Activated CD8-positive, alpha-beta memory T cell treated with anti-CD3 and anti-CD28 coated beads for 4 hours (primary cell): ENCODE measurements around the gene SPATA32.
A peak's percentile ranks its signal among the peaks of the same experiment; 100 is the strongest.

Experiments
- DNase-seq, 2 donors: peaks; one replicate each; pipeline ENCODE4 v3.0.0-alpha.2; 2020; ENCODE audit warnings: low read depth in 2 of 2

The SPATA32 gene

DNA sequence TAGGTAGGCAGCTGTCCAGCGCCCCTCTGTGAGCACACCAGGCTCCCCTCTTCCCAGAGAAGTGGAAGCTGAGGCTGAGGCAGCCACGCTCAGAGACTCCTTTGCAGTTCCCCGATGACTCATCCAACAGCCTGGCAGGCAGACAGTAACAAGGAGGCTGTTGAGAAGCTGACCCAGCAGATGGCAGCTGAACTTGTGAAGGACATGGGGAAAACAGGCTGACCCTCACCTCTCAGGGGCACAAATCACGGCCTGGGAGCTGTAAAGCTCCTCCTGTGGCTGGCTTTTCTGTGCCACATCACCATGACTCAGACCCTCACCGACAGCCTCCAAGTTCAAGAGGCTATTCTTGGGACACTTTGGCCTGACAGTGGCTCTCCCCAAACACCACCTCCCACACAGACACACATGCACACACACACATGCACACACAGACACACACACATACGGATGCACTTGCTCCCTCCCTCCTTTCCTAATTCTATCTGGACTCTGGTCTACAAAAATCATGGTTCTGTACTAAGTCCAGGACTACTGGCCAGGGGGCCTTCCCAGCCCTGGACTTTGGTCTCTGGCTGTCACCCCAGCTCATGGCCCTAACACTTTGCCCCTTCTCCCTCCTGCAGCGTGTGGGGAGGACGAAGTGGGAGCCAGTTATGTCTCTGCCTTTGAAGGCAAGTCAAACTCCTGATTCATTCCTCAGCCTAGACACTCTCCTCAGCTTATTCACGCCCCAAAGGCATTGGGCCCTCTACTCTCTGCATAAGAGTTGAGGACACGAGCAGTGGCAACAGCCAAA, 31.7 kb upstream of the SPATA32 start:
- no peak for DNase-seq

DNA sequence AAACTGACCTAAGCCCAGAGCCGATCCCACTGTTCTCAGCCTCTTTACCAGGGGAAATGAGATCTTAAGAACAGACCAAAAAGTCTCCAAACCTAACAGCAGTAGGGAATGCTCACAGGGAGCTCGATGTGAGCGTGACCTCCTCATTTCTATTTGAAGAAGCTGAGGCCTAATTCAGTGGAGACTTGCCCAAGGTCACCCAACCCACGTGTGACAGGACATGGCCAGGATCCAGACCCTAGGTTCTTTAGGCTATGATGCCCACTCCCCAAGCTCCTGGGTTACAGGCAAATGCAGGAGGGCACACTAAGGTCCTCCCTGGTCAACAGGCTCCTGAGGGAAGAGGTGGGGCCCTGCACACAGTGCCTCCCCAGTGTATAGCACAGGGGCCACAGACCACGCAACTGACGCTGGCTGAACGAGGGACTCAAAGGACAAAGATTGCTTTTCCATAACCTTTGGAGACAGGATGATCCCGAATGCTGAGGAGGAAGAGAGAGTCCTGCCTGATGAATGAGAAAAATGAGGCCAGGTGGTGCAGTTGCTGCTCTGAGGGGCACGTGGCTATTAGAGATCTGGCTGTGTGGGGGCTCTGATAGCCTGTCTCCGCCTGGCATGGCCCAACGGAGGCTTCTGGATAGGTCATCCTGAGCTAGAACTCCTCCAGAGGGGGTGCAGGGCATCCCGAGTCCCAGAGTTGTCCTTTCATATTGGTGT, 31.0 kb upstream of the SPATA32 start:
- no peak for DNase-seq

DNA sequence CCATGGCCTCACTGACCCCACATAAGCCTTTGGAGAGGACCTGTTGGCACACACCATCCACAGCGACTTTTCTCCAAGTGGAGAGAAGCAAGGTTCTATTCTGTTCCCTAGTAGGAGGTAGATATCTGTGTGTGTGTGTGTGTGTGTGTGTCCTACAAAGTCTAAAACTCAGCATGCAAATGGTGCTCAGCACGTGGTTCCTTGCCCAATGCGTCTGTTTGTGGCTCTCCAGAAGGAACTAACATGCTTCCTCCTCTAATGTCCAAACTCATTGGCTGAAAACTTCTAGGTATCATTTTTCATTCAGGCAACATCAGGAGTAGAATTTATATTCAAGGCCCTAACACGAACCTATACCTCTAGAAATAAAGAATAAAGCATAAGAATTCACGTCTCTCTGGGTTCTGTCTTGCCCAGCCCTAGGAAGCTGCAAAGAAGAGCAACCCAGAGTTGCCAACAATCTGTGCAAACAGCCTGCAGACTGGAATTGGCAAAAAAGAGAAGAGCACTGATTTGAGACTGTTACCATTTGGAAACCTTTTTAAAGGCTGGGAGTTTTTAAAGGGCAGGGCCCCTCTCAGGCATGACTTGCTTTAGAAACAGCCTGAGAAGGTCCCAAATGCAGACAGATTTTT, 29.4 kb upstream of the SPATA32 start:
- DNase-seq, result no peak

DNA sequence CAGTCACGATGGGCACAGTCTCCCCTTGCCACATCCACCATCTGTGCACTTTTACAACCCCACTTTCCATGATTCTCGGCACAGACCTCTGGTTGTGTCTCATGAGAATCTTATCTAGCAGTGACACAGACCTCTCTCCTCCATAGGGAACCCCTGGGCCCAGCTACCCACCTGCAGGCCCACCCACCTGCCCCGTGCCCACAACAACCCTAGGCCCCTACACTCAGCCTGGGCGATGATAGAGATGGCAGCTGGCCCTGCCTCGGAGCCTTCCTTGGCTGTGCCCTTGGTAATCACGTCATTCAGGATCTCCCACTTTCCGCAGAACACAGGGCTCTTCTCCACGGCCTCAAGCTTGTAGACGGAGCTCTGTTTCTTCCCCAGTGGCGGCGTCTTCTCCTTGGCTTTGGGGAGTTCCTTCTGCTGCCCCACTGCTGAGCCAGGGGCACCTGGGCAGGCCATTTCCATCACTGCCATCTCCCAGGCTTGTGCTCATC, 28.4 kb upstream of the SPATA32 start:
- no peak for DNase-seq

DNA sequence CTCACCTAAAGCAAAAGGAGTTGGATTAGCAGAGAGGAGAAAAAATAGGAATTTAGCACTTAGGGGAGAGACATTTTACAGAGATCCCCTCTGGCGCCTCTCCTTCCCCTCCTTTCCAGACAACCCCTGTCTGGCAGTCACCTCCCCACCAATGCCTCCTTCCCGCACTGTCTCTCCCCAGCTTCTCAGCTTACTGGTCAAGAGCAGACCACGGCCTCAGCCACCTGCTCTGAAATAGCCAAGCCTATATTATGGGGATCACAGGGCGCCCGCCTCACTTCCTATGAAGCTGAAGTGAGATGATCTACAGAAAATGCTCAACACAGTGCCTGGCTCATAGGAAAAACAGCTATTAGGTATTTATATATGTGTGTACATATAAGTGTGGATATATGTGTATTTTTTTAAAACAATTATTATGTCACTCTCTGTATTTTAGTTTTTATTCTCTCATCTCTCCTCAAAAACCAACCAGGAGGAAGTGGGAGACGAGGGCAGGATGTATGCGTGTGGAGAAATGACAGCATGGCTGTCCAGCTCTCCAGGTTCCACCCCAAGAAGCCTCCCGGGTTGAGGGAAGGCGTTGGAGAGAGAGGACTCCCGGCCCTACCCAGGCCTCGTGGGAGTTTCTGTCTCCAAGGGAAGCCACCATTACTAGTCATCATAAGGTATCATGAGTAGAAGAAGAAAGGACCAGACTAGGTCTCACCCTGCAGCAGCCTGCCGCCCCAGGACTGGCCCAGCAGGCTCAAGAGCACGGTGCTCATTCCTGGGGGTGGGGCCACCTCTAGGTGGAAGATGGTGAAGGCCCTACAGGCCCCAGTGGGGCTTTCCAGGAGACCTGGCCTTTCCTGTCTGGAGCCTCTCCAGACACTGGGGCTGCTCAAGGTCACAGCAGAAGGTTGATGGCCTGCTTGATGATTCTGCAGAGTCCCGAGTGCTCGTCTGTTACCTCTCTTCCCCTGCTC, 27.7 kb upstream of the SPATA32 start:
- DNase-seq, result no peak

DNA sequence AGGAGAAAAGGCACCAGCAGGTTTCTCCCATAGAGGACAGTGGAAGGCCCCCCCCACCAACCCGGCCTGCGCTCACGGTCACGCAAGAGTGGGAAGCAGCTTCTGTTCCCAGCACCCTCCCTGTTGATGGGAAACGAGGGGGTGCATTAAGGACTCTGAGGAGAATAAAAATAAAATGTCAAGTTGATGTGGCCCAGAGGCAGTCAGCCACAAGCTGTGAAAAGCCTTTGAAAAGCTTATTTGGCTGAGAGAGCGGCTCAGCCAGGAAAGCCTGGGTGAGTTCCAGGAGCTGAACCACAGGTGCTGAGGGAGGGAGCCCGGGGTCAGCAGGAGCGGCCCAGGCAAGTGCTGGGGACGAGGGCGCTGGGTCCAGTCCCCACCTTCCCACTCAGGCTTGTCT, 26.9 kb upstream of the SPATA32 start:
- no peak for DNase-seq

DNA sequence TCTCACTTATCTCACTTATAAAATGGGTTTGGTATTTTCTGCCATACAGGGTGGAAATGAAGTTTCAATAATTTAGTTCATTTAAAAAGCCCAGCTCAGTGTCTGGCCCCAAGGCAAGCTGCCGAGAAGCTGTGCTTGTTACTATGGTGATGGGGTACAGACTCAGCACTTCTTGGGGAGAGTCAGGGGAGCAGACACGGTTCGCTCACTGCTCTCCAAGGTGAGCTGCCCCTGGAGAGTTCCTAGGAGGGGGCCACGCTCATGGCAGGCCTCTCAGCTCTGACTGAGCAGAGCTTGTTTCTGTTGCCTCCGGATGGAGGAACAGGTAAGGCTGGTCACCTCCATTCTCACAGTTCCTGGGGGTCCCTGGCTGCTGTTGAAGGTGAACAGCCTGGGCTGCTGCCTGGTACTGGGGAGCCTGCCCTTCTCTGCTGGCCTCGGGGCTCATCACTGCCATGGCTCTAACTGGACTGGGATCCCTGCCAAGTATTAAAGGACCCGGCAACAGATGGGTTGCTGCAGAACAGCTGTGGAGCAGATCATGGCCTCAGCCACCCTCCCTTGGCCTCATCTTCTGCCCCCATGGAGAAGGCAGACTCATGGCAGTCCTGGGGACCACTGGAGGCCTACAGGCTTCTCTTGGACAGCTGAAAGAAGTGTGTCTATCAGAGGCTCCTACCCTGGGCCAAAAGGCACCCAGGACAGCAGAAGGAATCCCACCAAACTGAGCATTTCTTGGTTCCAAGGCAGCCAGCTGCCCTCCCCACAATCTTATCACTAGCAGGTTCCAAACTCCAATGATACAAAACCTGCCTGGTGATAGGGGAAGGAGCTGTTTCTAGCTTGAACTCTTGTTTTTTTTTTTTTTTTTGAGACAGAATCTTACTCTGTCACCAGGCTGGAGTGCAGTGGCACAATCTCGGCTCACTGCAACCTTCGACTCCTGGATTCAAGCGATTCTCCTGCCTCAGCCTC, 25.9 kb upstream of the SPATA32 start:
- no peak for DNase-seq

DNA sequence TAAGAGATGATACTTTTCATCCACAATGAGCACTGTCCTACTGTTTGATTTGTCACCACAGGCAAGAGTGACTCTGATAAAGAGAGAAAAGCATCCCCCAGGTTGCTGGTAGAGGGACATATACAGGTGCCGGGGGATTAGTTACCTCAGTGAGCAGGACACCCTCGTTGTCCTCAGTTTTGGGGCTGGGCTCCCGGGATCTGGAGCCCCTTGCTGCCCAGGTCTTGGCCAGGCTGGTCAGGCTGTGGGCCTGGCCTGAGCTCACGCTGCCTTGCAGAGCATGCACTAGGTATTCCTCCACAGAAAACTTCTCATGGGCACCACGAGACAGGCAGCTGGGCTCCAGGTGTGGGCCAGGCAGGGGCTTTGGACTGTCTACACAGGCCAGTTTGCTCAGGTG, 24.4 kb upstream of the SPATA32 start:
- no peak for DNase-seq

DNA sequence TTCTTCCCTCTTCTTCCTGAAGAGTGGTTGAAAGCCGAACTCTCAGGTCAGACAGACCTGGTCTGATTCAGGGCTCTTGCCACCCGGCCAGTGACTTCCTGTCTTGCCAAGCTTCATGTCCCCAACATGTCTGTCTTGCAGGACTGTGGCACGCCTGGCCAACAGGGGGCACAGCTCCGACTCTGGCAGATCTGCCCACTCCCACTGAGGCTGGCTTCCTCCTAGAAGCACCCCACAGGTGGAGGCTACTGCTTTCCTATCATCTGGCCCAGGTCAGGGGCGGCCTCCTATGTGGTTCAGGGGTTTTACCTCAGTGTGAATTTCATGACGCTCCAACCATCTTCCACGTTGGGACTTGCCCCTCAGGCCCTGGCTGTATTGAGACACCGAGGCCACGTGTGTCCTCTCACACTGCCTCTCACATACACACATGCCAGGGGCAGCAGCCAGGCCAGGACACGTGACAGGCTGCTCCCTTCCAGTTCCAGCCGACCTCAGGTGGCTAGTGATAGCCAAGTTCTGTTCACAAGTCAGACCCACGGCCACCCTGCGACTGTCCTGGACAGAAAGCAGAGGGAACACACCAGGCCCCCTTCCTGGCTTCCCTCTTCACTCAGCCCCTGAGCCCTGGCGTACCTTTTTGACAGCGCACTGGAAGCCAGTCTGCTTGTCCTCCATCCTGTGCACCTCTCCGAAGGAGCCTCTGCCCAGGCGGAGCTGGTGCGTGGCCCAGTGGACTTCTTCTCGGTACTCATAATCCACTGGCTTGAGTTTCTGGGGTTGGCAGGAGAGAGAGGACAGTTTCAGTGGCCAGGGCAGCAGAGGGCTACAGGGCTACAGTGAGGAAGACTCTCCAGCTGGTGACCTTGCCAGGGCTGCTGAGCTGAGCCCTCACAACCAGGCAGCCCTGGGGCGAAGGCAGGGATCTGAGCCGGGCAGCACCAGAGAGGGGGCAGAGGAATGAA, 22.6 kb upstream of the SPATA32 start:
- peak in 1 of 2 donors; percentile 35 for DNase-seq

DNA sequence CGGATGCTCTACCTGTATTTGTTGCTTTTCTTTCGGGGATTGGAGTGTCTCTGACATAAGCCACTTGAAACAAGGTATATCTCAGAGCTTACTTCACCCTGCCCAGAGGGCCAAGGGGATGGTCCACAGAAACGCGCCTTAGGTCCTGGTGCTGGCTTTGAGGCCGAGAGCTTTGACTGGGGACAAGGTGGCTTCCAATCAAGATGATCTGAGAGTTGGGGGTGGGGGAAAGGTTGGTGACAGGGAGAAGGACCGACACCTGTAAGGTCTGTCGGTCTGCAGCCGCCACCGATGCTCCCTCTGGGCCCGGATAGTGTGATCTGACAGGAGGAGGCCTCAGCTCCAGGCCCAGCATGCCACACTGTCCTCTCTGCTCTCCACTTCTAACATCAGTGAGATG, 21.8 kb upstream of the SPATA32 start:
- DNase-seq, result no peak

DNA sequence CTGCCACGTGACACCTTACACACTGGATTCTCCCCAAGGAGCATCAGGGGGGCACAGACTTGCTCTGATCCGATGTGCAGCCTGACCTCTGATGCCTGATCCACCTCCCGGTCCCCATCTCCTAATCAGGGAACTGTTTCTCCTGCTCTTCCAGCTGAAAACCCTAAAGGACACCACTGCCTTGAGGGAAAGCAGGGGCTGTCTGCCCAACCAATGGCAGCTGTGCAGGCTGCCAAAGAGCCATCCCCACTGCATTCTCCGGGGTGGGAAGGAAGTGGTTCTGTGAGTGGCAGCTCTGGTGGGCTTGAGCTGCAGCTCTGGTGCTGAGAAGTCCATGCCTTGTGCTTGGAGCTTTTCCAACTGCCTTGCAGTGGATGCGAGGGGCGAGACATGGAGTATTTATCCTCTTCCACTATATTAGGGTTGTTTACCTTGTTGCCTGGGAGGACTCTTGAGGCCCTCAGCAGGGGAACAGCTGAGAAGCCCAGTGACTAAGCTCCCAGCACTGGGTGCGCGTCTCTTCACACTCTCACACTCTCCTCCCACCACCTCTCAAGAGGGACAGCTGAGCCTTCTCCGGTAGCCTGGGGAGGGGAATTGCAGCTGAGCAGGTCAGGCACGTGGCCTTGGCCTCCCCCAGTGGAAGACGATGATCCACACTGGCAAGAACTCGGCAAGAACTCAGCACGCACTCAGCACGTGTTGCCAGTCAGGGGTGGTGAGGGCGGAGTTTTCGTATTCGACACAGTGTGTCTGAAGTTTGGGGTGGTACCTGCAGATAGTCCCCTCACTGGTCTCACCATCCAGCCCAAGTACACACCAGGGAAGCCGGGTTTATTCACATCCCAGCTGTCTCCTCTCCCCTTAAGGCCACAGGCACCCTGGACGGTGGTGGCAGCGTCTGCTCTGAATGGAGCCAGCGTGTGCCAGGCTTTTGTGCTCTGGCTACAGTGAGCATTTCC, 21.1 kb upstream of the SPATA32 start:
- DNase-seq, result no peak

DNA sequence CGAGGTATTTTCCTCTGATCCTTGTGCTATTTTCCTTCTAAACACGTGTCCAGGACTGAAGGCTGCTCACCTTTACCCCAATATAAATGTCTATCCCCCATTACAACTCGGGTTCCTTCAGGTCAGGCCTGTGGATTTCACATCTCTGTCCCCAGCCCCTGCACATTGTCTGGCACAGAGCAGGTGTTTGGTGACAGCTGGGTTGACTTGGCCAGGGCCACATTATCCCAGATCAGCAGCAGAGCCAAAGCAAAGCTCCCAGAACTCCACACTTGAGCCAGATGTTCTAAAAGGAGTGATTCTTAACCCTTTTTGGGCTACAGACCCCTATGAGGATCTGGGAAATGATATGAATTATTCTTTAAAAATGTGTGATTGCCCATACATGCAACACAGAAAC, 18.0 kb upstream of the SPATA32 start:
- DNase-seq, result no peak

DNA sequence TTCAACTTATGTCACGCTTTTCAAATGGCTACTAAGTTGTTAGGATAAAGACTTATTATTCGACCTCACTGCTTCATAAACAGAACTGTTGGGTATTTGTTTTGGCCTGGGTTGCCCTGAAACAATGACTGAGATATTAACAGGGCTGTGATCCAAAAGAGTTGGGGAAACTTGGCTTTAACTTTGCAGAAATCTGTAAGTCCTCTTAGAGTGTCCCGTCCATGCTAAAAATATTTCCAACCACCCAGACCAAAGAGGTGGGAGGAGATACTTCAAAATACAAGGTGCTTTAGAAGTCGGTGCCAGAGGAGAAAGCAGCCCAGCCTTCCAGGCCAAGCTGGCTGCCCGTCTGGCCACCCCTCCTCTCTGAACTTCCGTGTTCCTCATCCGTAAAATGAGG, 16.1 kb upstream of the SPATA32 start:
- DNase-seq, result no peak

DNA sequence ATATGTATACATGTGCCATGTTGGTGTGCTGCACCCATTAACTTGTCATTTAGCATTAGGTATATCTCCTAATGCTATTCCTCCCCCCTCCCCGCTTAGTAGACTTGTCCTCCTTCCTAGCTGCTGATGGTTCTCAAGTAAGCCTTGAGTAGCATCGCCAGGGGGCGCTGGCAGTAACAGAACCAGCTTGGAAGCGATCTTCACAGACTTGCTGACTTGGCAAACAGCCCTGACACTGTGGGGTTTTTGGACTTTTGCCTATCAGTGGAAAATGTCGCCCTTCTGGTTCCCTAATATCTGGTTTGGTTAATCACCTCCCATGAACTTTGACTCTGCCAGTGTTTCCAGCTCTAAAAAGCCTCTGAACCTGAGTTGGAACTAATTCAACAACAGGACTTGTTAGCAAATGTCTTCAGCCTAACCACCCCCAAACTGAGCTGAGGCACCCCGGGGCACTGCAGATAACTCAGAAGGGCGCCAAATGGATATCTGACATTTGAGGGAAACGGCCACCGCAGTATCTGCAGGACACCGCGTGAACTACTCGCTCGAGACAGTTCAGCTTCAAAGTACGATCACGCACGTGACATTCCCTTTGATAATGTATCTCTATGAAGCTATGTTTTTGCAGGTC, 15.4 kb upstream of the SPATA32 start:
- DNase-seq, result peak; percentile 75 to 81

DNA sequence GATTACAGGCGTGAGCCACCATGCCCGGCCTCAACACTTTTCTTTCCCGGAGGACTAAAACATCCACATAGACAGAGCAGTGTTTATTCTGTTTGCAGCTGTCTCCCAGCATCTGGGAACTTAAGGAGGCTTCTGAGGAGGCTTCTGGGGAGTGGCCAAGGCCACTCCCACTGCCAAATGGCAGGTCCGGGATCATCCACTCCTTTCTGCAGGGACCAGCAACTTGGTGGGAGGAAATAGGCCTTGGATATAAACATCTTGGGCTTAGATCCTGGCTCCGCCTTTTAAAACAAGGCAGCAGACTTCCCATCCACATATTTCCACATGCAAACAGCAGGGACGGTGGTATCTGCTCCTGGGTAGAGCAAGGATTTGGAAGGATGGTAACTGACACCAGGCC, 14.1 kb upstream of the SPATA32 start:
- DNase-seq, result no peak

DNA sequence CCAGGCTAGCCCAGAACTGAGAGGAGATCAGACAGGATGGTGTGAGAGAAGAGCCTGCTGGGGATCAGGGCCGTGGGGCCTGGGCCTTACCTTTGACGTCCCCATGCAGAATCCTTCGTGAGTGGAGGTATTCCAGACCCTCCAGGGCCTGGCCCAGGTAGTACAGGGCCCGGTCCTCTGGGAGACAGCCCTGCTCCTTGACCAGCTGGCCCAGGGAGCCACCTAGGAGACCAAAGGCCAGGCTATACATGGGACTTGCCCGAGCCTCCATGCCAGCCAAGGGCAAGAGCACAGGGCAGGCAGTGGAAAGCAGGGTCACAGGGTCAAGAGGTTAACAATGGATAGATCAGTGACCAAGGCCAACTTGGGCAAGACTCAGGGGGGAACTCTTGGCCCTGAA, 12.1 kb upstream of the SPATA32 start:
- no peak for DNase-seq

DNA sequence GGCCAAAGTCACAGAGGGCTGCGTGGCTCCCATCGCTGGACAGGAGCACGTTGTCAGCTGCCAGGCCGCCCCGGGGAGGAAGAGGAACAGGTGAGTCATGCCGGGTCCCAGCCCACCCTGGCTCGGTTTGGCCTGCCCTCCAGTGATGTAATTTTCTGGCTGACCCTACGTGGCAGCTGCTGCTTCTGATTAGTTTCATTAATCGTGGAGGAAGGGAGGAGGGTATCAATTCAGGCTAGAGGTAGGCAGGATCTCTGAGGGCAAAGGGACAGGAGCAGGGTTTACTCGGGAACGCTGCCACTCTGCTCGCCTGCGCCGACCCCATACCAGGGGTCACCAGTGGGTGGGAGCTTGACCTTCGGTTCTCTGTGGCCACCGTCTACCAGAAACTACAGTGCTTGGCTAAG, 11.7 kb upstream of the SPATA32 start:
- no peak for DNase-seq

DNA sequence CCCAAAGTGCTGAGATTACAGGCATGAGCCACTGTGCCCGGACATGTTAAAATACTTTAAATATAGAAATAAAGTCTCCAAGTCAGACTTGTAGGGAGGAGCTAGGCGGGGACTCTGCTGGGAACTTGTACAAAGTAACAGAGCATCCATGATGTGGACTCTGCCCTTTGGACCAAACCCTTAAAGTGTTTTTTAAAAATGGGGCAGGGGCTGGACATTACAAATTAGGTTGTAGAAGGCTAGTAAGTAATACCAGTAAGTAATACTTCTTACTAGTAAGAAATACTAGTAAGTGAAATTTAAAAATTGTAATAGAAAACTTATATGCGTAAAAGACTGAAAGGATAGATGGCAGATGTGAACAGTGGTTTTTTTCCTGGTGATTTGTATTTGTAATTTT, 9.7 kb upstream of the SPATA32 start:
- no peak for DNase-seq
